GM13977 (cell line): ENCODE data around the gene ZNF749.
A peak's percentile ranks its signal among the peaks of the same experiment; 100 is the strongest.

Experiments used
- DNase-seq: peaks from one replicate; pipeline ENCODE4 v3.0.0; 2012; ENCODE audit warnings: low spot score
- in situ Hi-C: fragments of 300-500 bp; cut with MboI; formaldehyde crosslinking; loops from one replicate; pipeline ENCODE4 v1.12.0; 2022; ENCODE audit warnings: low sequenced_read_pairs, low pct_unique_long_range_greater_than_20kb, mixed read lengths, inconsistent platforms; ENCODE audit not compliant: unreplicated experiment
- TF ChIP-seq, protein P1 (sequence below): IDR thresholded peaks from 2 replicates; pipeline ENCODE4 v1.5.1; 2012; ENCODE audit warnings: mild to moderate bottlenecking, control low read depth; ENCODE audit not compliant: insufficient read depth; ENCODE audit errors: extremely low read depth, missing control alignments

ZNF749 gene

DNA sequence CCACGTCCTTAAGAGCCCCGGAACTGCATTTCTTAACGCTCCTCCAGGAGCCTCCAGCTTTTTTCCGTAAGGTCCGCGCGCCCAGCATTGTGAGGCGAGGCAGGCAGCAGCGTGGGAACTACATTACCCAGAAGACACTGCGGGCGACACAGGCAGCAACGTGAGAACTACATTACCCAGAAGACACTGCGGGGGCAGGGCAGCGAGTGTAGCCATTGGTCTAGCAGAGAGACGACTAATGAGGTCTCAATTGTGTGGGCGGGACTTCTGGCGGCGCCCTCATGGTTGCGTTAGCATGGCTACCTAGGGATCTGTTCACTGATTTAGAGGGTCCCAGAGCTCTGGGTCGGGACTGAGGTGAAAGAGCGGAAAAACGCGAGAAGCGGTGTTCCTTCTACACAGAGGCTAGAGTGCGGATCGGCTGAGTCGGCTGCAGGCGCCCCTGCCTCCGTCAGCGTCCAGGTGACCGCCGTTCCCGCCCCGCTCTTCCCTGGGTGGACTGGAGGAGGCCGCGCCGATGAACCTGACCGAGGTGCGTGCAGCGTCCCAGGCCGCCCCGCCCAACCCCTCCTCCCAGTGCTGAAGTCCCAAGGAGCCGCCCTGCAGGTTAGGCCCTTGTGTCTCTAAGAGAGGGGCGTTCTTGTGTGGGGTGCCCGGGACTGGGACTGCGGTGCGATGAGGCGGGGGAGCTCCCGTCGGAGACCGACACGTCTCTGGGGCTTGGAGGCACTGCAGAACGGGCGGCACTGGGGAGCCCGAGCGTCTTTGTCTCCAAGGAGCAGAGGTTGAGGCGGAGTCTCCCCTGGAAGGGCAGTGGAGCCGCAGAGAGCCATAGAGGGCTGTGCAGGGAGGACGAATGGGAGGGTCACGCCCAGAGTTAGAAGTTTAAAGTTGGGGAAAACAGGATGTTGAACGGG is at the start of gene ZNF749:
Gene ZNF749 (plus strand): TSS at position 264 of the 917 bp plus-strand sequence. CDS start 254 bp downstream, at position 518.
- TF ChIP-seq, protein P1, sequence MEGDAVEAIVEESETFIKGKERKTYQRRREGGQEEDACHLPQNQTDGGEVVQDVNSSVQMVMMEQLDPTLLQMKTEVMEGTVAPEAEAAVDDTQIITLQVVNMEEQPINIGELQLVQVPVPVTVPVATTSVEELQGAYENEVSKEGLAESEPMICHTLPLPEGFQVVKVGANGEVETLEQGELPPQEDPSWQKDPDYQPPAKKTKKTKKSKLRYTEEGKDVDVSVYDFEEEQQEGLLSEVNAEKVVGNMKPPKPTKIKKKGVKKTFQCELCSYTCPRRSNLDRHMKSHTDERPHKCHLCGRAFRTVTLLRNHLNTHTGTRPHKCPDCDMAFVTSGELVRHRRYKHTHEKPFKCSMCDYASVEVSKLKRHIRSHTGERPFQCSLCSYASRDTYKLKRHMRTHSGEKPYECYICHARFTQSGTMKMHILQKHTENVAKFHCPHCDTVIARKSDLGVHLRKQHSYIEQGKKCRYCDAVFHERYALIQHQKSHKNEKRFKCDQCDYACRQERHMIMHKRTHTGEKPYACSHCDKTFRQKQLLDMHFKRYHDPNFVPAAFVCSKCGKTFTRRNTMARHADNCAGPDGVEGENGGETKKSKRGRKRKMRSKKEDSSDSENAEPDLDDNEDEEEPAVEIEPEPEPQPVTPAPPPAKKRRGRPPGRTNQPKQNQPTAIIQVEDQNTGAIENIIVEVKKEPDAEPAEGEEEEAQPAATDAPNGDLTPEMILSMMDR: no peak
- in situ Hi-C loops: no loop called here
- peak; percentile 96 for DNase-seq

DNA sequence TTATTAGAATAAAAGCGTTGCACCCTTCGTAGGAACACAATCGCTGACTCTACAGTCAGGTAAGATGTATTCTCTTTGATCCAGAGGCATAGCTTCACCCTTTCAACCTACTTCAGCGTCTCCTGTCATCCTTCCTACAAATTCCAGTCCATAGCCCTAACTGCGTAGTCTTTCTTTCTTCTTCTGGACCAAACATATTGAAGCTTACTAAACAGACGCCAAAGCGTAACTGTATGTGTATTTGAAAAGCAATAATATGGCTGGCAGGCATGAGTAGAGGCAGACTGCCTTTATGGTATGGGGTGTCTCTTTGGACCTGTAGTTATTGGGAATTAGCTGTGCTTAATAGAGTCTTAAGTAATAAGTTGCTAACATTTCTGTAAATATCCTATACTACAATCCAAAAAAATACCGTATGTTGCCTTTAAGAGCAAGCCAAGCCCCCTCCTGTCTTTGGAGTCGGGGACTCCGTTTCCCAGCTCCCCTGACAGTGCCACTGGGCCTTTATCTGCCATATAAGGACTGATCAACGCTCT is 45.9 kb upstream of the ZNF749 start:
- no peak for DNase-seq
- in situ Hi-C loops: no loop called here
- TF ChIP-seq, protein P1: no peak

DNA sequence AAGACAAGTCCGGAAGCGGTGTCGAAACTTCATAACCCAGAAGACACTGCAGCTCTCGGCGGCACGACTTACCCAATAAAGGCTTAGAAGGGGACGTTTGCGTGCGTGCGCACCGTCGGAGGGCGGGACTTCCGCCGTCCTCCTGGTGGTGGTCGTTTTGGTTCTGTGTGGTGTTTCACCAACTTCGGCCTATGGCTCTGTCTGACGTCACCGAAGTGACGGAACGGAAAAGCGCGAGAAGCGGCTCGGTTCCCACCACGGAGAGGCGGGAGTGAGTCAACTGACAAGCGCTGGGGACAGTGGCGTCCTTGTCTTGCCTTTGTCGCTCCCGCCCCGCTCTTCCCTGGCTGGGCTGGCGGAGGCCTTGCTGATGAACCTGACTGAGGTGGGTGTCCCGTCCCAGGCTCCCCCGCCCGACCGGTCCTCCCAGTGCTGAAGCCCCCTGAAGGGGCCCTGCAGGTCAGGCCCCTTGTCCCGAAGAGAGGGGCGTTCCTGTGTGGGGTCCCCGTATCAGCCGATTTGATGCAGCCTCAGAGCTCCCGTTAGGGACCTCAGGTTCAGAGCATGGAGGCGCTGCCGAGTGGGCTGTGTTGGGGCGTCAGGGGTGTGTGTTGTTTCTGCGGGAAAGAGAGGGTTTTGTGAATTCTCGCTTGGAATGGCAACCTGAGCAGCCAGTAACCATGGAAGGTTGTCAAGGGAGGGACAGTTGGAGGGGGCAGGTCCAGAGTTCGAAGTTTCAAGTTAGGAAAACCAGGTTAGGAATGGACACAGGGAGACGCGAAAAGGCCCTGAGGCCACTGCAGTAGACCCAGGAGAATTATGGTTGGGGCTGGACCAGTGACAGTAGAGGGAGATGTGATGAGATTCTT is 45.2 kb upstream of the ZNF749 start, which contains the start of gene ZNF548:
Gene ZNF548 (plus strand): TSS at position 125 of the 869 bp plus-strand sequence. CDS start 246 bp downstream, at position 371.
- DNase-seq: peak; percentile 91
- in situ Hi-C loops: no loop called here

DNA sequence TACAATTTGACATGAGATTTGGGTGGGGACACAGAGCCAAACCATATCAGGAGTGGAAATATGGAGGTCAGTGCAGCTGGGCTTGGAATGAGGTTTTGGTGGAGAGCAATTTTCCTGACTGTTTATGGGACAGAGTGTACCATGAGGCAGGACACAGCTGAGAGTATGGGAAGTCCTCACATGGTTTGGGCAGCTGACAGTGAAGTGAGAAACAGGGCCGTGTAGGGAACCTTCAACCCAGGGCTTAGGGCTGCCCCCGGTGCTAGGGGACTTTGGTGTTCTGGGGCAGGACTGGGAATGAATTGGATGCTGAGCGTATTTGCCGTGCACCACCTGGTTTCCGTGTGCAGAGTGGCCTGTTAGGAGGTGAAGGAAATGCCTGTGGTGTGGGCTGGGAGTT is 39.4 kb upstream of the ZNF749 start:
- TF ChIP-seq, protein P1: no peak
- no peak for DNase-seq
- in situ Hi-C loops: no loop called here

More for the DNA sequence above, 45.2 kb upstream of the ZNF749 start, which contains the start of gene ZNF548:
- TF ChIP-seq, protein P1: no peak

DNA sequence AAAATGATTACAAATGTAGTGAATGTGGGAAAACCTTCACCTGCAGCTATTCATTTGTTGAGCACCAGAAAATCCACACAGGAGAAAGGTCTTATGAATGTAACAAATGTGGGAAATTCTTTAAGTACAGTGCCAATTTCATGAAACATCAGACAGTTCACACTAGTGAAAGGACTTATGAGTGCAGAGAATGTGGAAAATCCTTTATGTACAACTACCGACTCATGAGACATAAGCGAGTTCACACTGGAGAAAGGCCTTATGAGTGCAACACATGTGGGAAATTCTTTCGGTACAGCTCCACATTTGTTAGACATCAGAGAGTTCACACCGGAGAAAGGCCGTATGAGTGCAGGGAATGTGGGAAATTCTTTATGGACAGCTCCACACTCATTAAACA is 36.3 kb upstream of the ZNF749 start:
- in situ Hi-C loops: no loop called here
- TF ChIP-seq, protein P1: no peak
- DNase-seq: no peak
